Activated T-helper 2 cell treated with anti-CD3 and anti-CD28 coated beads, Interferon-gamma antibody, Interleukin-2, Interleukin-4, amounts not matched to agents 10 μg/mL and 5 μg/mL and 100 μg/mL, durations not matched to agents 14 hours and 24 hours and 36 hours (primary cell): ENCODE data around the gene EFCAB6. TPM values are rescaled to one million over a fixed set of nuclear protein-coding genes. Genes with fewer than 3 reads are reported as not detected.

ENCODE experiments used
- DNase-seq: peaks from one replicate; pipeline ENCODE4 v3.0.0; 2021; ENCODE audit warnings: low spot score
- H3K27ac Mint-ChIP-seq: one replicate; pipeline ENCODE4 v1.8.0; 2021; ENCODE audit warnings: mixed read lengths
- H3K27me3 Mint-ChIP-seq: one replicate; pipeline ENCODE4 v1.8.0; 2021; ENCODE audit warnings: low read depth, mixed read lengths
- H3K36me3 Mint-ChIP-seq: one replicate; pipeline ENCODE4 v1.8.0; 2021; ENCODE audit warnings: low read depth, mixed read lengths
- H3K4me1 Mint-ChIP-seq: one replicate; pipeline ENCODE4 v1.8.0; 2021; ENCODE audit warnings: low read depth, mixed read lengths
- H3K4me3 Mint-ChIP-seq: one replicate; pipeline ENCODE4 v1.8.0; 2021; ENCODE audit warnings: low read depth, mild to moderate bottlenecking, moderate library complexity, mixed read lengths
- H3K9me3 Mint-ChIP-seq: one replicate; pipeline ENCODE4 v1.8.0; 2021; ENCODE audit warnings: mixed read lengths
- intact Hi-C: fragments of 100-400 bp; cut with micrococcal nuclease; formaldehyde crosslinking; loops from one replicate; pipeline ENCODE4 v1.15.1; 2023
- total RNA-seq: library from RNA; stranded (reverse); gene quantifications from 2 replicates; pipeline ENCODE4 v1.2.3, GENCODE V29; 2022

The EFCAB6 gene
- total RNA-seq, 1 donor from 2014 or later, result 0.11 TPM

DNA sequence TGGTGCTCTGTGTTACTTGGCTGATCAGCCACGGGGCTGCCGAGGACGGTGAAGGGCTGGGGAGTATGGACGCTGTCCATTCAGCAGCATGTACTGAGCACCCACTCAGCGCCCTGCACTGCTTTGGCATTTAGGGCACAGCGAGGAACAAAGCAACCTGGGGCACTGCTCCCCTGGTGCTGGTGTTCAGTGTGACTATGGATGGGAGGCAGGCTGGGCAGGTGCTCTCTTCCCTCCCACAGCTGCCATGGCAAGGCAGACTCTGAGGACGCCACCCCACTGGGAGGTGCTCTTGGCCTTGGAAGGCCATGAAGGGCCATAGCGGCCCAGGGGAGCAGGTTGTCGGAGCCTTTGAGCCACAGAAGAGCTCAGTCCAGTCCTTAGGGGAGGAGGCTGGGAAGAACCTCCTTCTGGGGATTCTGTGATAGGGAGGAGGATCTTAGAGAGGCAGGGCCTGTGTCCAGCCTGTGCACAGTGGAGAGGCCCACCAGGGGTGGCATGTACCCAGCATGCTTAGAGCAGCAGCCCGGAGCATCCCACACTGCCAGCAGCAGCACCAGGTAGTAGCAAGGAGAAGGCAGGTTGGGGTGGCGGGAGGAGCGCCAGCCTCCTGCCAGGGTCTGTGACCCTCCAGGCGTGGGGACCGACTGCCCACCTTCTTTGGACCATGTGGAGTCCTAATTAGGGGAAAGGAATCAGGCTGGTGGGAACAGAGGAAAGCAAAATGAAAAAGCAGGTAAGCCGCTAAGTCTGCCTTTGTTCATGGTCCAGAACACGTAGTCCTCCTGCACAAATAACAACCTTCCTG lies 258.4 kb downstream of the EFCAB6 start:
- Mint-ChIP-seq H3K27me3 (no peaks in the 10 kb centered on the region), H3K27ac (no peak overlapping the region), H3K4me1 (no peaks in the 10 kb centered on the region), H3K36me3 (no peaks in the 10 kb centered on the region), H3K4me3 (no peak overlapping the region), H3K9me3 (no peaks in the 10 kb centered on the region)
- intact Hi-C loops, result no loop called here
- DNase-seq, result no peak

DNA sequence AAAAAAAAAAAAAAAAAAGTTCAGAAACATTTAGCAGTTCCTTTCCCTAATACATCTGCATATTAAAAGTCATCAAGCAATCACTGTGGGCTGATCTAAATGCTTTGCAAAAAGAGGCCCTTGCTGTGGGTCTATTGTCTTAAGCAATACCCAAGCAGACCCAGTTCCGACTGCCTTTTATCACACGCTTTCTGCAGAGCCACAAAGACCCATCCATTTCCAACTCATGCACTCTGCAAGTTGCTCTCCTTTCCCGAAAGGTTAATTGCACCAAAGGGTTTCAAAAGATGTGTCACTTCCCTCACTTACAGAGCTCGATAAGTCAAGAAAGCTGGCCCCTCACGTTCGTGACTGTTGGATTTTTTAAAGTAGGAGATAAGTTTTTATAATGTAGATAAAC lies 261.4 kb downstream of the EFCAB6 start:
- Mint-ChIP-seq H3K27me3 (no peaks in the 10 kb centered on the region), H3K27ac (no peak overlapping the region), H3K36me3 (no peaks in the 10 kb centered on the region), H3K9me3 (no peaks in the 10 kb centered on the region), H3K4me3 (no peak overlapping the region), H3K4me1 (no peaks in the 10 kb centered on the region)
- no peak for DNase-seq
- intact Hi-C loops, result no loop called here

DNA sequence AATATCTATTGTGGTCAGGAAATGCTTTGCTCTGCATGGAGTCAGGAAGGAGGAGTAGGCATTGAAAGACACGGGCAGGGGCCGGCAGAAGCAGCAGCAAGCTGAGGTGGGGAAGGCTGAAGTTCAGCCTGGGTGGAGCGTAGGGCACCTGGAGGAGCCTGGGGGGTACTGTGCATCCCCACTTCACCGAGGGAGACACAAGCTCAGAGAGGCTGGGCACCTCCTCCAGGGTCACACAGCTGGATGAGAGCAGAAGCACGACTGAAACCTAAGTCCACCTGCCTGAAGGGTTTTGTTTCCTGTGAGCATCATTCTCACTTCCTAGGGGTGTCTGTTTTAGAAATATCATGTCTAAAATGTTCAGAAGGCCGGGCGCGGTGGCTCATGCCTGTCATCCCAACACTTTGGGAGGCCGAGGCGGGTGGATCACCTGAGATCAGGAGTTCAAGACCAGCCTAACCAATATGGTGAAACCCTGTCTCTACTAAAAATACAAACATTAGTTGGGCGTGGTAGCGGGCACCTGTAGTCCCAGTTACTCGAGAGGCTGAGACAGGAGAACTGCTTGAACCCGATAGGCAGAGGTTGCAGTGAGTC lies 262.0 kb downstream of the EFCAB6 start:
- intact Hi-C loops, result no loop called here
- no peak overlapping the region for H3K4me3 Mint-ChIP-seq
- H3K27me3 Mint-ChIP-seq, result no peaks in the 10 kb centered on the region
- H3K27ac Mint-ChIP-seq, result no peak overlapping the region
- no peaks in the 10 kb centered on the region for H3K36me3 Mint-ChIP-seq
- H3K4me1 Mint-ChIP-seq, result no peaks in the 10 kb centered on the region
- H3K9me3 Mint-ChIP-seq, result no peaks in the 10 kb centered on the region
- DNase-seq, result no peak

DNA sequence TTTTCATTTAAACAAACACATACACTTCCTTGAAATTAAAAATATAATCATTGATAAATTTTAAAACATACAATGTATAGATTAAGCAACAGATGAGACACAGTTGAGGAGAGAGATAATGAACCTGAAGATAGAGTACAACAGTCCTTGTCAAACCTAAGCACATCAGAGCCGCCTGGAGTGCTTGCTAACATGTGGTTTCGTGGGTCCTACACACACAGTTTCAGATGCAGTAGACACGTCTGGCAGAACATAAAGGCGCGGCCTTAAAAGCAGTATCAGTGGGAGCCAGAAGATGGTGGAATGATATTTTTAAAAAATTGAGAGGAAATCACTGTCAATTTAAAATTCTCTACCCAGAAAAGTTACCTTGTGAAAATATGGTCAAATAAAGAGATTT lies 265.9 kb downstream of the EFCAB6 start:
- Mint-ChIP-seq H3K27me3 (no peaks in the 10 kb centered on the region), H3K9me3 (no peaks in the 10 kb centered on the region), H3K4me1 (no peaks in the 10 kb centered on the region), H3K36me3 (no peaks in the 10 kb centered on the region), H3K4me3 (no peak overlapping the region), H3K27ac (no peak overlapping the region)
- intact Hi-C loops, result no loop called here
- no peak for DNase-seq

DNA sequence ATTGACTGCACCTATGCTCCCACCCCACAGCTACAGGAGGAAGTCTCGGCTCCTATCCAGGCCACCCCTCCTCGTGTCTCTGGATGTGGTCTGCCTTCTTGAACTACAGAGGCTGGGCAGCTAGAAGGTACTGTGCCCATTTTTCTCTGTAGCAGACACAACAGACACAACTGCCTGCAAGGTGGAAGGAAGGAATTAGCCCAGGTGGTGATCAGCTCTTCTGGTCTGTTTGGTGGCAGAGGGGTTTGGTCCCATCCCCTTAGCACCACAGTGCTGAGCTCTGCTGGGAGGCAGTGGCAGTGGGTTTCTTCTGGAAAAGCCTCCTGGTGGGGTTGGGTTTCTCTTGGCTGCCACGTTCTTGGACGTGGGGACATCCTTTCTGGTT lies 267.8 kb downstream of the EFCAB6 start:
- Mint-ChIP-seq H3K36me3 (no peaks in the 10 kb centered on the region), H3K4me3 (no peak overlapping the region), H3K9me3 (no peaks in the 10 kb centered on the region), H3K4me1 (no peaks in the 10 kb centered on the region), H3K27ac (no peak overlapping the region), H3K27me3 (no peaks in the 10 kb centered on the region)
- intact Hi-C loops, result no loop called here
- DNase-seq, result no peak

DNA sequence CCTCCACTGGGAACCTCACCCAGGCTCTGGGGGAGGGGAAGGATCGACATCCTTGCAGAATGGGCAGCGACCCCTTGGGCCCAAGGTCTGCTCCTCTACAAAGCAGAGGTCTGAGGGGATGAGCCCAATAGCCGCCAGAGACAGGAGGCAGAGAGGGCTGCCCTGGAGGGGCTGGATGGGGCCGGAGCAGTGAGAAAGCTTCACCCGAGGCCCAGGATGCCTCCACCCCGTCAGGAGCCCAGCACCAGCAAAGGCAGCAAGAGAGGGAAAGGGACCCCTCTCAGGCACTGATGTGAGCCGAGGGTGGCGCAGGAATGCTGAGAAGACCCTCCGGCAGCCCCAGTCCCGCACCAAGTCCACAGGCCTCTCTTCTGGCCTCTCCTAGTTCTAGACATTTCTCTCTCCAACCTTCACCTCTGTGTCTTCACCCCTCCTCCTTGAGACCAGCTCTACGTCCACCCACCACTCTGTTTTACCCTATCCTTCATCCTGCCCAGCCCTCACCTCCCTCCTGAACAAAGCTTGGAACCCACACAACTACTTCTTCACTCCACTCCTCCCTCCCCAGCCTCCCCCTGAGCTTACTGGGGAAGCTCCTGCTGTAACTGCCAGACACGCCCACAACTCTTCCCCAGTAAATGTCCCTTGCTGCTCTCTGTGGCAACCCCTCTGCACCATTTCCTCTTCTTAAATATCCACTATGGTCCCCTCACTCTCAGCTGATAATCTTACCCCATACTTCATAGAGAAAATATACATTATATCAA lies 268.4 kb downstream of the EFCAB6 start:
- H3K4me3 Mint-ChIP-seq, result no peak overlapping the region
- no peaks in the 10 kb centered on the region for H3K36me3 Mint-ChIP-seq
- no peaks in the 10 kb centered on the region for H3K27me3 Mint-ChIP-seq
- no peaks in the 10 kb centered on the region for H3K4me1 Mint-ChIP-seq
- intact Hi-C loops, result no loop called here
- no peaks in the 10 kb centered on the region for H3K9me3 Mint-ChIP-seq
- no peak for DNase-seq
- no peak overlapping the region for H3K27ac Mint-ChIP-seq

DNA sequence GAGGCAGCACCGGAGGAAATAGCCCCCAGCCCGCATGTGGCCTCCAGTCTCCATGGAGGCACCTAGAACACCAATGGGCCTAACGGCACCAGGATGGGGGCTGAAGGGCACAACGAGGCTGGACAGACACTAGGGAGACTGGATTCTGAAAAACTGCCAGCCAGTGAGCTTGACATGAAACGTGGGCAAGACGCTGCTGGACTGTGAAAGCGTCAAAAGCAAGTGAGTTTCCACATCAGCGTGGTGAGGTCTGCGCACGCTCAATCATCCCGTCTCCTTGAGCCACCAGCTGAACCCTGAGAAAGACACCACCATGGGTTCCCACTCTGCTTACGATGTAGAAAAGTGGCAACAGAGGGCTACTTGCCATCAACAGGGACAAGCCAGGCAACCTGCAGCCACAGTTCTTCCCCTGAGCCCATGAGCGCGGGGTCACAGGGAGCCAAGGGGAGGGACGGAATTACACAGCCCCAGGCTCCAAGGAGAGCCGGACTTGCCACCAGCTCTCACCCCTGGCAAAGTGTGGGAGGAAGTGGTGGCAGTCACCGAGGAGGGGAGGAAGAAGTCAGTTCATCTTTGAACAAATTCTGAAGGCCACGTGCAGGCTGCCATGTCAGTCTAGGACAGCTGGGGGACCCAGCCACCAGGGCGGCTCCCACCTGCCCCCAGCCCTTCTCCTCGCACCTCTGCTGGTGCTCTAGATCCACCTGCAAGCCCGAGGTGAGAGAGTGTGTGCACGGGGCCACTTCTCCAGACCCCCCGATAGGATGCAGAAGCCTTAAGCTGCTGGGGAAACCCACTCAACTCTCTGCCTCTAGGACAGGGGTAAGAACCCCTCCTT lies 269.2 kb downstream of the EFCAB6 start:
- Mint-ChIP-seq H3K4me3 (no peak overlapping the region), H3K36me3 (no peaks in the 10 kb centered on the region), H3K27me3 (peaks cover 1% of the 10 kb centered on the region), H3K4me1 (no peaks in the 10 kb centered on the region), H3K27ac (no peak overlapping the region), H3K9me3 (no peaks in the 10 kb centered on the region)
- no peak for DNase-seq
- intact Hi-C loops, result no loop called here

DNA sequence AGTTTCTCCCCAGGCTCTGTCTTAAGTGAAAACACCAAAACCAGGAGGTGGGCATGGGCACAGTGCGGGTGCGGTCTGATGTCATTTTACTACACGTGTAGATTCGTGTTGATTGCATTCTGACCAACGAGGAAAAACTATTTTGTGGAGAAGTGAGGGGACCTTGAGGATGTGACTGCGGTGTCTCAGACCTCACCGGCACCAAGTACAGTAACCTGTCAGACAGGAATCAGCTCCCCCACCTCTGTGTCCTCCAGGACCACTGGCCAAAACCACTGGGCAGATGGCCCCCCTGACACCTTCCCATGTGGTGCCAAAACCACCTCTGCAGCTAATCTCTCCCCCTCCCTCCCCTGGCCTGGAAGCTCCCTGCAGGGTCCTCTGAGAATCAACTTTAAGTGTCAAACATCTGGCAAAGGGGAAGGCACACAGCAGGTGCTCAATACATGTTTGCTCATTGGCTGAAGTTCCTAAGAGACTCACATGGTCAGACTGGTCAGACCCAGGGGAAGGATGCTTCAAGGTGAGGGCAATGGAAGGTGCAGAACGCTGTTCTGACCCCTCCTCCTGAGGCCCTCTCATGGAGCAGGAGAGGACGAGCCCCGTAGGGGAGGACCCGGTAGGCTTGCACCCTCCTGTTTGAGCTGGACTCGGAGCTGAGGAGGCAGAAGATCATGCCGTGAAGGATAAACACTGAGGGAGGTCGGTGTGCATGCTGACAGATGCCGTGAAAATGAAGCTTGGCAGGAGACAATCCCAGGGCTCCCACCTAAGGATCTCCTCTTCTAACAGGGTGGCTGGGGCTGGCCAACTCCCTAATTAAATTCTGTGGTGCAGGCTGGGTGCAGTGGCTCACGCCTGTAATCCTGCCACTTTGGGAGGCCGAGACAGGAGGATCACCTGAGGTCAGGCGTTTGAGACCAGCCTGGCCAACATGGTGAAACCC lies 270.4 kb downstream of the EFCAB6 start:
- intact Hi-C loops, result no loop called here
- Mint-ChIP-seq H3K36me3 (no peaks in the 10 kb centered on the region), H3K4me1 (no peaks in the 10 kb centered on the region), H3K27me3 (peaks cover 1% of the 10 kb centered on the region), H3K4me3 (no peak overlapping the region), H3K9me3 (no peaks in the 10 kb centered on the region), H3K27ac (no peak overlapping the region)
- no peak for DNase-seq

DNA sequence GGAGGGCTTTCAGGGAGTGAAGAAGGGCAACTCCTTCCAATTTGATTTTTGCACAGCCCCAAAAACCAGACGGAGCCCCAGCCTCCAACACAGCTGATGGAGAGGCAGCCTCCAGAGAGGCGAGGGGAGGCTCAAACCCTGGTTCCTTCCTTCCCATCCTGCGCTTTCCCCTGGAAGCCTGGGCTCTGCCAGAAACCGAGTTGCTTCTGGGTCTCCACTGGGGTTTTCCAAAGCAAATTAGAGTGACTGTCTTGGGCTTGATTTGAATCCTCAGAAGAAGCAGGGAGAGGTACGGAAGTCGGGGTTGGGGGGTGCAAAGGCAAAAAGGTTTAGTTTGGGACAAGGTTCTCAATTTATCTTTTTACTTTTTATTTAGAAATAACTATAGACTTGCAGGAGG lies 271.1 kb downstream of the EFCAB6 start:
- Mint-ChIP-seq H3K27me3 (peaks cover 1% of the 10 kb centered on the region), H3K36me3 (no peaks in the 10 kb centered on the region), H3K4me3 (no peak overlapping the region), H3K9me3 (no peaks in the 10 kb centered on the region), H3K4me1 (no peaks in the 10 kb centered on the region), H3K27ac (no peak overlapping the region)
- DNase-seq, result no peak
- intact Hi-C loops, result no loop called here

DNA sequence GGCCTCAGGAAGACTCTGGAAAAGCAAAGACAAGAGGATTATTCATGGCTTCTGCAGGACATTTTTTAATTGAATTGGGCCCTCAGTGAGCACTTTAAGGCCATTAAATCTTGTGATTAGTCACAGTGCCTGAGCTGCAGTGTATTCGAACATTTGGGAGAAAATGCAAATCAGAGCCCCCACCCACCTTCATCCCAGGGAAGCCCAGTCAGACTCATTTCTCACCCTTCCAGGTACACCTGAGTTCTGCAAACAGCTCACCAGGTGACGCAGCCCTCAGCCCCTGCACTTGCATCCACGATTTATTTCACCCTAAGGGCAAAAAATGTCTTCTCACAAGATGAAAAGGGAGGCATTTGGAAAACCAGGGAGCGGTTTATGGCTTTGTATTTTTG lies 271.6 kb downstream of the EFCAB6 start:
- peaks cover 1% of the 10 kb centered on the region for H3K27me3 Mint-ChIP-seq
- no peaks in the 10 kb centered on the region for H3K9me3 Mint-ChIP-seq
- no peak overlapping the region for H3K27ac Mint-ChIP-seq

DNA sequence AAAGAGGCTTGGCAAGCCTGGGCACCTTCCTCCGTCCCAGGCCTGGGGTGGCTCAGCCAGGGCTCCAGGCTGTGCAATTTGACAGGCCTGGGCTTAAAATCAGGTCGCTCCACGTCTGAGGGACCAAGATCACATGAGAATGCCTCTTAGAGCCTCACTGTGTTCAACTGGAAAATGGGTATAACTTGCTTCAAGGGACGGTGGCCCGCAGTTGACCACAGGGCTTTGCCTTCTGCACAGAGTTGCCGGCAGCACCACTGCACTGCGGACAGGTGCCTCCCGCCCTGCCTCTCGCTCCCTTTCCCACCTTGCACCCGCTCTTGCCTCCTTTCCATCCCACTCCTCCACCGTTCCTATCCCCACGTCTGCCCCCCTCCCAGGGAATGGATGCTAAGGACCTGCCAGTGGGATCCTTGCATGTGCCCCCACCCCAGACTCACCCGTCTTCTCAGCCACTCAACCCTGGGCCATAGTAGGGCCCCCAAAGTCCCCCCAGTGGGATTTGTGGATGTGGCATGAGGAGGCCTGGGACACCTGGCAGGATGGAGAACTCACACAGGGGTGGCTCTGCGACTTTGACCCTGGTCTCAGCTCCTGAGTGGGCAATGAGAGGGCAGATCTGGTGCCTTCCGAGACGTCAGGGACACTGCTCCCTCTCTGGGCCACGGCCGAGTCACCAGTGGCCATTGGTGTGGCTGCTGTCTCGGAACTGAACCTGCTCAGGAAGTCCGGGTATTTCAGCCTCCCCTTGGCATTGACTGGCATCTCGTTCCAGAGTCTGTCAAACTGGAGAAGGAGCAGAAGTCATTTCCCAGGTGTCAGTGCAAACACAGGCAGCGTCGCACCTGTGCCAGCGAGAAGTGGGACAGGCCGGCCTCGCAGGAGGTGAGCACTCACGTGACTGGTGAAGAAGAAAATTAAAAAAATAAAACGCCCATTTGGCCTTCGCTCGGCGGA lies 272.3 kb downstream of the EFCAB6 start:
- H3K36me3 Mint-ChIP-seq, result no peaks in the 10 kb centered on the region
- H3K9me3 Mint-ChIP-seq, result no peaks in the 10 kb centered on the region
- intact Hi-C loops, result no loop called here
- H3K4me3 Mint-ChIP-seq, result no peak overlapping the region
- peaks cover 1% of the 10 kb centered on the region for H3K27me3 Mint-ChIP-seq
- no peaks in the 10 kb centered on the region for H3K4me1 Mint-ChIP-seq
- no peak for DNase-seq
- H3K27ac Mint-ChIP-seq, result no peak overlapping the region

More for the DNA sequence above, 271.6 kb downstream of the EFCAB6 start:
- intact Hi-C loops, result no loop called here
- DNase-seq, result no peak
- Mint-ChIP-seq H3K36me3 (no peaks in the 10 kb centered on the region), H3K4me3 (no peak overlapping the region), H3K4me1 (no peaks in the 10 kb centered on the region)
